ENCODE results near the gene GDF15. TPM values are rescaled to one million over a fixed set of nuclear protein-coding genes. Genes with fewer than 3 reads are reported as not detected.

GDF15 gene
- total and polyA plus RNA-seq, 4 donors = 0.42 to 11.6 (median 7.2) TPM

DNA sequence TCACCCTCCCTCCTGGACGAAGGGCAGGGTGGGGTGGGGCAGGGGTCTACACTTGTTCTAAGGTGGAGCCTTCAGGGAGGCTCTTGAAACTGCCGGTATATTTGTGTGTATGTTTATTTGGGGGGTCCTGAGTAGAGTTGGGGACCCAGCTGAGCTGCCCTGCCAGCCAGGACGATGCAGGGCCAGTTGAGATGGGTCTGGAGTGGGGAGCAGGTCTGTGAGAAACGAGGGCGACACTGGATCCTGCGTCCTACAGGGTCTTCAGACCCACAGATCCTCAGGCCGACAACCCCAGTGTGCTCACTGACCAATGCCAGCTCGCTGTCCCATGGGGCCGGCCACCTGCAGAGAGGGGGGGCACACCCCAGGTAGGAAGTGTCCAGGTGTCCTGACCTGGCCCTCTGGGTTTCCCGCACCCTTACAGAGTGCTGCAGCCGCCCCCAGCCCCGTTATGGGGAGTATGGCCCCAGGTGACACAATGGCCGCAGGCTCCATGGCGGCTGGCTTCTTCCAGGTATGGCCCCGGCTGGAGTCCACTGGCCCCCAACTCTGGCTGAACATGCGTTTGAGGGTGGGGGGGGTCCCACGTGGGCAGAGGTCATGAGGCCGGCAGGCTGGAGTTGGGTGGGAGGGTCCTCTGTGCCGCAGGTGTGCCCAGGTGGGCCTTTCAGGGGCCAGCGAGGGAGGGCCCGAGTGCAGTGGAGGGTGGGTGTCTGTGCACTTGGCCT, 44.6 kb downstream of the GDF15 start:
- DNase-seq (ENCODE audit: low spot score) = no peak
- no peak overlapping the region for H3K27ac ChIP-seq (ENCODE audit: low read depth in 1 of 2, low read length in 2 of 2)
- H3K27me3 ChIP-seq (ENCODE audit: control insufficient read depth in 4 of 4, insufficient read depth in 4 of 4, low read length in 3 of 4) = no peaks in the 10 kb centered on the region
- no peak overlapping the region for H3K9ac ChIP-seq (ENCODE audit: low read depth in 1 of 2, low read length in 2 of 2)
- WGBS = 92% methylated on average over 21 of the region's 21 CpGs
- H3K36me3 ChIP-seq (ENCODE audit: control insufficient read depth in 4 of 4, insufficient read depth in 3 of 4, low read depth in 1 of 4, low read length in 3 of 4) = no peaks in the 10 kb centered on the region
- no peak for TF ChIP-seq FOXA2 (IDR thresholded peaks at IDR 0.05)
- TF ChIP-seq, protein P1, sequence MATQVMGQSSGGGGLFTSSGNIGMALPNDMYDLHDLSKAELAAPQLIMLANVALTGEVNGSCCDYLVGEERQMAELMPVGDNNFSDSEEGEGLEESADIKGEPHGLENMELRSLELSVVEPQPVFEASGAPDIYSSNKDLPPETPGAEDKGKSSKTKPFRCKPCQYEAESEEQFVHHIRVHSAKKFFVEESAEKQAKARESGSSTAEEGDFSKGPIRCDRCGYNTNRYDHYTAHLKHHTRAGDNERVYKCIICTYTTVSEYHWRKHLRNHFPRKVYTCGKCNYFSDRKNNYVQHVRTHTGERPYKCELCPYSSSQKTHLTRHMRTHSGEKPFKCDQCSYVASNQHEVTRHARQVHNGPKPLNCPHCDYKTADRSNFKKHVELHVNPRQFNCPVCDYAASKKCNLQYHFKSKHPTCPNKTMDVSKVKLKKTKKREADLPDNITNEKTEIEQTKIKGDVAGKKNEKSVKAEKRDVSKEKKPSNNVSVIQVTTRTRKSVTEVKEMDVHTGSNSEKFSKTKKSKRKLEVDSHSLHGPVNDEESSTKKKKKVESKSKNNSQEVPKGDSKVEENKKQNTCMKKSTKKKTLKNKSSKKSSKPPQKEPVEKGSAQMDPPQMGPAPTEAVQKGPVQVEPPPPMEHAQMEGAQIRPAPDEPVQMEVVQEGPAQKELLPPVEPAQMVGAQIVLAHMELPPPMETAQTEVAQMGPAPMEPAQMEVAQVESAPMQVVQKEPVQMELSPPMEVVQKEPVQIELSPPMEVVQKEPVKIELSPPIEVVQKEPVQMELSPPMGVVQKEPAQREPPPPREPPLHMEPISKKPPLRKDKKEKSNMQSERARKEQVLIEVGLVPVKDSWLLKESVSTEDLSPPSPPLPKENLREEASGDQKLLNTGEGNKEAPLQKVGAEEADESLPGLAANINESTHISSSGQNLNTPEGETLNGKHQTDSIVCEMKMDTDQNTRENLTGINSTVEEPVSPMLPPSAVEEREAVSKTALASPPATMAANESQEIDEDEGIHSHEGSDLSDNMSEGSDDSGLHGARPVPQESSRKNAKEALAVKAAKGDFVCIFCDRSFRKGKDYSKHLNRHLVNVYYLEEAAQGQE (IDR thresholded peaks at IDR 0.05) = no peak
- no peak for TF ChIP-seq SP1 (IDR thresholded peaks at IDR 0.05)
- no peak for TF ChIP-seq GABPA (IDR thresholded peaks at IDR 0.05 in 1 of 2, conservative IDR thresholded peaks at IDR 0.05 in 1 of 2)
- TF ChIP-seq NR2F2 (IDR thresholded peaks at IDR 0.05) = no peak
- TF ChIP-seq HNF4A (conservative IDR thresholded peaks at IDR 0.05) = no peak
- peaks cover 0 to 15% (median 4%) of the 10 kb centered on the region in 4 donors for H3K4me1 ChIP-seq (ENCODE audit: control insufficient read depth in 4 of 4, insufficient read depth in 4 of 4, low read length in 3 of 4)
- H3K9me3 ChIP-seq (ENCODE audit: control insufficient read depth in 4 of 4, low read length in 3 of 4) = no peaks in the 10 kb centered on the region
- no peak overlapping the region for H3K4me3 ChIP-seq (ENCODE audit: low read depth in 1 of 3, low read length in 3 of 3)

DNA sequence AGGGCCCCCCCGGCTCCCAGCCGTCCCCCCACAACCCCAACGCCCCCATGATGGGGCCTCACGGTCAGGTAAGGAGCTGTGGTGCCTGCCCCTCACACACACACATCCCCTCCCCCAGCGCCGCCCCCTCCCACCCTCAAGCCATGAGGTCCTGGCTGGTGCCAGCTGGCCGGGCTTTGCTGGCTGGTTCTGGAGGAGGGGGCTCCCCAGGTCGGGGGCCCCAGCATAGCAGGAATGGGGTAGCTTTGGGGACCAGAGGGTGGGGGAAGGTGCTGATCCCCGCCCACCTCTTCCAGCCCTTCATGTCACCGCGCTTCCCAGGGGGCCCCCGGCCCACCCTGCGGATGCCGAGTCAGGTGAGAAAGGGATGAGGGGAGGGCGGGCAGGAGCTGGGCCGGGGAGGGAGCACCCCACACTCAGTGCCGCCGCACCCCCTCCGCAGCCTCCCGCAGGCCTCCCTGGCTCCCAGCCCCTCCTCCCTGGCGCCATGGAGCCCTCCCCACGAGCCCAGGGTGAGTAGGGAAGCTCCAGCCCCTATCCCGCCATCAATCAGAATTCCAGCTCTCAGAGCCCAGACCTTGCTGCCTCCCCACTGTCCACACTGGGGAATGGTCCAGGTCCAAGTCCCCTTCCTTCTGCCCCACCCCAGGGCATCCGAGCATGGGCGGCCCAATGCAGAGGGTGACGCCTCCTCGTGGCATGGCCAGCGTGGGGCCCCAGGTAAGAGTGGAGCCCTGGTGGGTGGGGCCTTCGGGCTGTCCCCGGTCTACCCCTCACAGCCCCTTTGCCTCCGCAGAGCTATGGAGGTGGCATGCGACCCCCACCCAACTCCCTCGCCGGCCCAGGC, 45.6 kb downstream of the GDF15 start:
- 91% methylated on average over 34 of the region's 34 CpGs for WGBS
- no peak overlapping the region for H3K4me3 ChIP-seq (ENCODE audit: low read depth in 1 of 3, low read length in 3 of 3)
- H3K27me3 ChIP-seq (ENCODE audit: control insufficient read depth in 4 of 4, insufficient read depth in 4 of 4, low read length in 3 of 4) = no peaks in the 10 kb centered on the region
- H3K36me3 ChIP-seq (ENCODE audit: control insufficient read depth in 4 of 4, insufficient read depth in 3 of 4, low read depth in 1 of 4, low read length in 3 of 4) = no peaks in the 10 kb centered on the region
- no peak for DNase-seq (ENCODE audit: low spot score)
- no peak overlapping the region for H3K27ac ChIP-seq (ENCODE audit: low read depth in 1 of 2, low read length in 2 of 2)
- H3K9ac ChIP-seq (ENCODE audit: low read depth in 1 of 2, low read length in 2 of 2) = no peak overlapping the region
- H3K4me1 ChIP-seq (ENCODE audit: control insufficient read depth in 4 of 4, insufficient read depth in 4 of 4, low read length in 3 of 4) = peaks cover 0 to 15% (median 5%) of the 10 kb centered on the region in 4 donors
- no peaks in the 10 kb centered on the region for H3K9me3 ChIP-seq (ENCODE audit: control insufficient read depth in 4 of 4, low read length in 3 of 4)
- TF ChIP-seq, protein P2, sequence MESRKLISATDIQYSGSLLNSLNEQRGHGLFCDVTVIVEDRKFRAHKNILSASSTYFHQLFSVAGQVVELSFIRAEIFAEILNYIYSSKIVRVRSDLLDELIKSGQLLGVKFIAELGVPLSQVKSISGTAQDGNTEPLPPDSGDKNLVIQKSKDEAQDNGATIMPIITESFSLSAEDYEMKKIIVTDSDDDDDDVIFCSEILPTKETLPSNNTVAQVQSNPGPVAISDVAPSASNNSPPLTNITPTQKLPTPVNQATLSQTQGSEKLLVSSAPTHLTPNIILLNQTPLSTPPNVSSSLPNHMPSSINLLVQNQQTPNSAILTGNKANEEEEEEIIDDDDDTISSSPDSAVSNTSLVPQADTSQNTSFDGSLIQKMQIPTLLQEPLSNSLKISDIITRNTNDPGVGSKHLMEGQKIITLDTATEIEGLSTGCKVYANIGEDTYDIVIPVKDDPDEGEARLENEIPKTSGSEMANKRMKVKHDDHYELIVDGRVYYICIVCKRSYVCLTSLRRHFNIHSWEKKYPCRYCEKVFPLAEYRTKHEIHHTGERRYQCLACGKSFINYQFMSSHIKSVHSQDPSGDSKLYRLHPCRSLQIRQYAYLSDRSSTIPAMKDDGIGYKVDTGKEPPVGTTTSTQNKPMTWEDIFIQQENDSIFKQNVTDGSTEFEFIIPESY (IDR thresholded peaks at IDR 0.05) = no peak
- TF ChIP-seq, protein P1 (IDR thresholded peaks at IDR 0.05) = no peak
- TF ChIP-seq, protein P3, sequence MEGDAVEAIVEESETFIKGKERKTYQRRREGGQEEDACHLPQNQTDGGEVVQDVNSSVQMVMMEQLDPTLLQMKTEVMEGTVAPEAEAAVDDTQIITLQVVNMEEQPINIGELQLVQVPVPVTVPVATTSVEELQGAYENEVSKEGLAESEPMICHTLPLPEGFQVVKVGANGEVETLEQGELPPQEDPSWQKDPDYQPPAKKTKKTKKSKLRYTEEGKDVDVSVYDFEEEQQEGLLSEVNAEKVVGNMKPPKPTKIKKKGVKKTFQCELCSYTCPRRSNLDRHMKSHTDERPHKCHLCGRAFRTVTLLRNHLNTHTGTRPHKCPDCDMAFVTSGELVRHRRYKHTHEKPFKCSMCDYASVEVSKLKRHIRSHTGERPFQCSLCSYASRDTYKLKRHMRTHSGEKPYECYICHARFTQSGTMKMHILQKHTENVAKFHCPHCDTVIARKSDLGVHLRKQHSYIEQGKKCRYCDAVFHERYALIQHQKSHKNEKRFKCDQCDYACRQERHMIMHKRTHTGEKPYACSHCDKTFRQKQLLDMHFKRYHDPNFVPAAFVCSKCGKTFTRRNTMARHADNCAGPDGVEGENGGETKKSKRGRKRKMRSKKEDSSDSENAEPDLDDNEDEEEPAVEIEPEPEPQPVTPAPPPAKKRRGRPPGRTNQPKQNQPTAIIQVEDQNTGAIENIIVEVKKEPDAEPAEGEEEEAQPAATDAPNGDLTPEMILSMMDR (IDR thresholded peaks at IDR 0.05; ENCODE audit: low read depth, low read length, missing input control) = no peak
- TF ChIP-seq, protein P4, sequence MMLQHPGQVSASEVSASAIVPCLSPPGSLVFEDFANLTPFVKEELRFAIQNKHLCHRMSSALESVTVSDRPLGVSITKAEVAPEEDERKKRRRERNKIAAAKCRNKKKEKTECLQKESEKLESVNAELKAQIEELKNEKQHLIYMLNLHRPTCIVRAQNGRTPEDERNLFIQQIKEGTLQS (IDR thresholded peaks at IDR 0.05) = no peak
- no peak for TF ChIP-seq GABPA (IDR thresholded peaks at IDR 0.05 in 1 of 2, conservative IDR thresholded peaks at IDR 0.05 in 1 of 2)
- TF ChIP-seq NR2F2 (IDR thresholded peaks at IDR 0.05) = no peak
- TF ChIP-seq JUND (IDR thresholded peaks at IDR 0.05) = no peak
- TF ChIP-seq FOXA2 (IDR thresholded peaks at IDR 0.05) = no peak
- no peak for TF ChIP-seq SP1 (IDR thresholded peaks at IDR 0.05)
- TF ChIP-seq EGR1 (IDR thresholded peaks at IDR 0.05; ENCODE audit: low read depth in 2 of 2) = no peak
- TF ChIP-seq RAD21 (IDR thresholded peaks at IDR 0.05) = no peak
- no peak for TF ChIP-seq HNF4G (IDR thresholded peaks at IDR 0.05)
- no peak for TF ChIP-seq TAF1 (conservative IDR thresholded peaks at IDR 0.05)
- no peak for TF ChIP-seq FOXA1 (IDR thresholded peaks at IDR 0.05)
- no peak for TF ChIP-seq YY1 (IDR thresholded peaks at IDR 0.05)
